KOPT-K1 (cell line): ENCODE measurements around the gene ETV3.
"Not testable (repeated sequence)": the region's sequence is repeated elsewhere in the genome, so short reads cannot be mapped to it uniquely, and the experiment has no call there.

Source experiments
- H3K27ac ChIP-seq: fragments of 200-600 bp; sonication (generic); 2 replicates; pipeline ENCODE4 v1.5.1; 2016; ENCODE audit warnings: antibody characterized with exemption, mild to moderate bottlenecking, low read depth, low read length; ENCODE audit not compliant: poor library complexity, severe bottlenecking
- H3K36me3 ChIP-seq: fragments of 200-600 bp; sonication (generic); 2 replicates; pipeline ENCODE4 v1.5.1; 2017; ENCODE audit warnings: antibody characterized with exemption, mild to moderate bottlenecking, low read length, moderate library complexity; ENCODE audit not compliant: insufficient read depth
- H3K9me3 ChIP-seq: fragments of 200-600 bp; sonication (generic); 2 replicates; pipeline ENCODE4 v1.5.1; 2017; ENCODE audit warnings: antibody characterized with exemption, low read length, mild to moderate bottlenecking; ENCODE audit not compliant: insufficient read depth, poor library complexity, severe bottlenecking

Gene ETV3

GRCh38 chr1:157101149-157101548 lies 37.0 kb downstream of the ETV3 start:
- Histone ChIP-seq H3K27ac (no peak overlapping the region), H3K36me3 (no peaks in the 10 kb centered on the region), H3K9me3 (no peaks in the 10 kb centered on the region)

GRCh38 chr1:157099633-157100009 lies 38.6 kb downstream of the ETV3 start, which contains the start of gene ETV3L:
Gene ETV3L (minus strand): TSS chr1:157099808. CDS start chr1:157099523, 285 bp downstream.
- Histone ChIP-seq H3K36me3 (no peaks in the 10 kb centered on the region), H3K9me3 (no peaks in the 10 kb centered on the region), H3K27ac (no peak within 1 kb of the TSS)

- H3K9me3 ChIP-seq, H3K27ac ChIP-seq, H3K36me3 ChIP-seq: not testable (repeated sequence)
Measured at GRCh38 chr1:157098987-157099632, 39.1 kb downstream of the ETV3 start.

- no peaks in the 10 kb centered on the region for H3K9me3 ChIP-seq
- no peaks in the 10 kb centered on the region for H3K36me3 ChIP-seq
- H3K27ac ChIP-seq: no peak overlapping the region
Measured at GRCh38 chr1:157098519-157098918, 39.7 kb downstream of the ETV3 start.

- no peak overlapping the region for H3K27ac ChIP-seq
- no peaks in the 10 kb centered on the region for H3K36me3 ChIP-seq
- H3K9me3 ChIP-seq: no peaks in the 10 kb centered on the region
Measured at GRCh38 chr1:157097692-157098091, 40.5 kb downstream of the ETV3 start.

GRCh38 chr1:157096881-157097280 lies 41.3 kb downstream of the ETV3 start:
- Histone ChIP-seq H3K9me3 (no peaks in the 10 kb centered on the region), H3K27ac (no peak overlapping the region), H3K36me3 (no peaks in the 10 kb centered on the region)

GRCh38 chr1:157095551-157095950 lies 42.6 kb downstream of the ETV3 start:
- H3K36me3 ChIP-seq: no peaks in the 10 kb centered on the region
- H3K27ac ChIP-seq: no peak overlapping the region
- H3K9me3 ChIP-seq: no peaks in the 10 kb centered on the region

GRCh38 chr1:157095091-157095490 lies 43.1 kb downstream of the ETV3 start:
- Histone ChIP-seq H3K27ac (no peak overlapping the region), H3K36me3 (no peaks in the 10 kb centered on the region), H3K9me3 (no peaks in the 10 kb centered on the region)

GRCh38 chr1:157092831-157093230 lies 45.4 kb downstream of the ETV3 start:
- H3K36me3 ChIP-seq: no peaks in the 10 kb centered on the region

GRCh38 chr1:157091668-157092273 lies 46.4 kb downstream of the ETV3 start:
- Histone ChIP-seq H3K36me3 (no peaks in the 10 kb centered on the region), H3K27ac (no peak overlapping the region)

More at GRCh38 chr1:157092831-157093230, 45.4 kb downstream of the ETV3 start:
- H3K9me3 ChIP-seq: no peaks in the 10 kb centered on the region
- no peak overlapping the region for H3K27ac ChIP-seq

GRCh38 chr1:157091186-157091585 lies 47.0 kb downstream of the ETV3 start:
- H3K27ac ChIP-seq: no peak overlapping the region

More at GRCh38 chr1:157091668-157092273, 46.4 kb downstream of the ETV3 start:
- no peaks in the 10 kb centered on the region for H3K9me3 ChIP-seq

GRCh38 chr1:157090771-157091170 lies 47.4 kb downstream of the ETV3 start:
- Histone ChIP-seq H3K9me3 (no peaks in the 10 kb centered on the region), H3K27ac (no peak overlapping the region), H3K36me3 (no peaks in the 10 kb centered on the region)

More at GRCh38 chr1:157091186-157091585, 47.0 kb downstream of the ETV3 start:
- Histone ChIP-seq H3K36me3 (no peaks in the 10 kb centered on the region), H3K9me3 (no peaks in the 10 kb centered on the region)

GRCh38 chr1:157090196-157090647 lies 48.0 kb downstream of the ETV3 start:
- Histone ChIP-seq H3K36me3 (no peaks in the 10 kb centered on the region), H3K27ac (no peak overlapping the region), H3K9me3 (no peaks in the 10 kb centered on the region)

- Histone ChIP-seq H3K36me3 (no peaks in the 10 kb centered on the region), H3K27ac (no peak overlapping the region), H3K9me3 (no peaks in the 10 kb centered on the region)
Measured at GRCh38 chr1:157089789-157090188, 48.4 kb downstream of the ETV3 start.

GRCh38 chr1:157088607-157089006 lies 49.6 kb downstream of the ETV3 start:
- Histone ChIP-seq H3K36me3 (no peaks in the 10 kb centered on the region), H3K9me3 (no peaks in the 10 kb centered on the region), H3K27ac (no peak overlapping the region)

- H3K27ac ChIP-seq: no peak overlapping the region
- H3K9me3 ChIP-seq: no peaks in the 10 kb centered on the region
- no peaks in the 10 kb centered on the region for H3K36me3 ChIP-seq
Measured at GRCh38 chr1:157087030-157087429, 51.2 kb downstream of the ETV3 start.
